ENCODE measurements around the gene KAT8. TPM values are rescaled to one million over a fixed set of nuclear protein-coding genes. Genes with fewer than 3 reads are reported as not detected.

KAT8 gene
- polyA plus RNA-seq, 3 donors, result 34.5 to 136 (median 42.0) TPM

DNA sequence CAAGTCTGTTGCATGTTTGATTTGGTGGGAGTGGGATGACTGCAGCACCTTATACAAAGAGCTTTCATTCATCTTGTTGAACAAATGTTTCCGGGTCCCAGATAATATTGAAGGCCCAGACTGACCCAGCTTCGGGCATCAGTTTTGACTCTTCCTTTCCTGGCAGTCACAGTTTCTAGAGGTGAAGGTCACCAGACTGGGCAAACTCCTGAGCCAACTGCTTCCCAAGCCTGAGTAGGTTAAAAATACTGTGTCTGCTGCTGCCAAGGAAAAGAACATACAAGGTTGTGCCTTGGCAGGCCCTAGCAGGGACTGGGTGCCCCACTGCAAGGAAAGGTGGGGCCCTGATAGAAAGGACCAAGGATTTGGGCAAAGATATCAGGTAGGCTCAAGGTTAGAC, 4.8 kb upstream of the KAT8 start:
- Histone ChIP-seq H4K20me1 (ENCODE audit: insufficient read depth, low read length) (peaks cover 8% of the 10 kb centered on the region), H3K4me3 (replicated peaks in 1 of 3; ENCODE audit: low read depth in 2 of 3, low read length in 3 of 3) (peak overlapping the region in 1 of 3 experiments; percentile 61), H3K9me3 (replicated peaks in 1 of 2; ENCODE audit: control insufficient read depth in 1 of 2, insufficient read depth in 1 of 2, low read length in 2 of 2) (no peaks in the 10 kb centered on the region), H3K27me3 (ENCODE audit: control insufficient read depth in 2 of 2, insufficient read depth in 2 of 2, low read length in 2 of 2) (no peaks in the 10 kb centered on the region), H2AFZ (ENCODE audit: insufficient read depth, low read depth, low read length, poor library complexity, severe bottlenecking) (no peak overlapping the region), H3K79me2 (ENCODE audit: insufficient read depth, low read length) (peaks cover 58% of the 10 kb centered on the region), H3K9ac (ENCODE audit: insufficient read depth, low read length, poor library complexity, severe bottlenecking) (no peak overlapping the region), H3K4me2 (replicated peaks; ENCODE audit: extremely low read depth, low read length, poor library complexity, severe bottlenecking) (peak overlapping the region; percentile 64), H3K36me3 (replicated peaks in 1 of 2; ENCODE audit: control insufficient read depth in 1 of 2, insufficient read depth in 2 of 2, low read length in 2 of 2) (peaks cover 34 to 38% of the 10 kb centered on the region in 2 donors), H3K27ac (ENCODE audit: low read depth in 1 of 2, low read length in 2 of 2) (peak overlapping the region; percentile 89 to 98), H3K4me1 (ENCODE audit: control insufficient read depth in 1 of 2, insufficient read depth in 2 of 2, low read length in 2 of 2) (peaks cover 69 to 81% of the 10 kb centered on the region in 2 donors)
- H3K27ac Mint-ChIP-seq, result peak overlapping the region; percentile 94 to 100 (median 98)
- TF ChIP-seq, protein P1, sequence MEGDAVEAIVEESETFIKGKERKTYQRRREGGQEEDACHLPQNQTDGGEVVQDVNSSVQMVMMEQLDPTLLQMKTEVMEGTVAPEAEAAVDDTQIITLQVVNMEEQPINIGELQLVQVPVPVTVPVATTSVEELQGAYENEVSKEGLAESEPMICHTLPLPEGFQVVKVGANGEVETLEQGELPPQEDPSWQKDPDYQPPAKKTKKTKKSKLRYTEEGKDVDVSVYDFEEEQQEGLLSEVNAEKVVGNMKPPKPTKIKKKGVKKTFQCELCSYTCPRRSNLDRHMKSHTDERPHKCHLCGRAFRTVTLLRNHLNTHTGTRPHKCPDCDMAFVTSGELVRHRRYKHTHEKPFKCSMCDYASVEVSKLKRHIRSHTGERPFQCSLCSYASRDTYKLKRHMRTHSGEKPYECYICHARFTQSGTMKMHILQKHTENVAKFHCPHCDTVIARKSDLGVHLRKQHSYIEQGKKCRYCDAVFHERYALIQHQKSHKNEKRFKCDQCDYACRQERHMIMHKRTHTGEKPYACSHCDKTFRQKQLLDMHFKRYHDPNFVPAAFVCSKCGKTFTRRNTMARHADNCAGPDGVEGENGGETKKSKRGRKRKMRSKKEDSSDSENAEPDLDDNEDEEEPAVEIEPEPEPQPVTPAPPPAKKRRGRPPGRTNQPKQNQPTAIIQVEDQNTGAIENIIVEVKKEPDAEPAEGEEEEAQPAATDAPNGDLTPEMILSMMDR (IDR thresholded peaks at IDR 0.05), result no peak
- H3K4me3 Mint-ChIP-seq, result peak overlapping the region in 1 of 2 donors; percentile 31
- WGBS (ENCODE audit: insufficient coverage), result 81% methylated on average over 2 of the region's 2 CpGs
- H3K27me3 Mint-ChIP-seq (ENCODE audit: low read depth in 3 of 3), result peaks cover 0 to 2% (median 0%) of the 10 kb centered on the region in 3 donors
- DNase-seq, result no peak
- intact Hi-C loops (cut with micrococcal nuclease), result loop anchor here (2.0 to 10.0 kb wide), 4 partner anchors 30 to 762 kb away; partner anchors contain the start of genes FUS (in 1 of the 2) and ZNF267 (in 1 of the 2)
- peaks cover 0 to 1% (median 0%) of the 10 kb centered on the region in 7 donors for H3K9me3 Mint-ChIP-seq
- H3K4me1 Mint-ChIP-seq, result peaks cover 66% of the 10 kb centered on the region
- H3K36me3 Mint-ChIP-seq, result peaks cover 36 to 42% of the 10 kb centered on the region in 2 donors

DNA sequence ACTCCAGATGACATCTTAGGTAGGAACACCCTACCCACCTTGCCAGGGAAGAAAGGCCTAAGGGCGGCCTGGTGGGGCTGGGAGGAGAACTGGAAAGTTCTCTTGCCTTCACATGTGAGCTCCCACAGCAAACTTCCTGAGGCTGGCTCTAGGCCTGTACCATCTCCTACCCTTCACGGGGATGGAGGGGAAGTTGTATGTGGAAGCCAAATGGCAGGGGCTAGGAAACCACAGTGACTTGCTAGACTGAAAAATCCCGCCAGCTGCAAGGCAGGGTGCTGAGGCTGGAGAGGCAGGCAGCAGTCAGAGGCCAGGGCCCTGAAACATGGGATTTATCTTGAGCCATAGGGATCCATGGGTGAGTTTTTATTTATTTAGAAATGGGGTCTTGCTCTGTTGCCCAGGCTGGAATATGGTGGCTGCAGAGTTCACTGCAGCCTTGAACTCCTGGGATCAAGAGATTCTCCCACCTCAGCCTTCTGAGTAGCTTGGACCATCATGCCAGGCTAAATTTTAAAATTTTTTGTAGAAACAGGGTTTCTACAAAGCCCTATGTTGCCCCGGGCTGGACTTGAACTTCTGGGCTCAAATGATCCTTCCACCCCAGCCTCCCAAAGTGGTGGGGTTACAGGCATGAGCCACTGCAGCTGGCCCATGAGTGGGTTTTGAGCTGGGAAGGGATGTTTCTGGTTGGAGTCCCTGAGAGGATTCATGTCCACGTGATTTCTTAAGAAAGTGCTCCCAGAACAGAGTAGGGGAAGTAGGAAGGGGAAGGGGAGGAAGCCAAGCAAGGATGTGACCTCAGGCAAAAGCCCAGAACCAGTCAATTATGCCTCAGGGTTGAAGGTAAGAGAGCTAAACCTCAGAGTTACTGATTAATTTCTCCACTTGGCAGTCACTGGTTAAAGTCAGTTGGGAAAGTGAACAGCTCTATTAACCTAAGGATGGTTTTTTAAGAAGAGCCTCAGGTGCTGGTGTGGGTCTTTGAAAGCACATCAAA, 4.0 kb upstream of the KAT8 start:
- Histone ChIP-seq H3K4me2 (replicated peaks; ENCODE audit: extremely low read depth, low read length, poor library complexity, severe bottlenecking) (peak overlapping the region; percentile 64), H4K20me1 (ENCODE audit: insufficient read depth, low read length) (peaks cover 8% of the 10 kb centered on the region), H3K4me1 (ENCODE audit: control insufficient read depth in 1 of 2, insufficient read depth in 2 of 2, low read length in 2 of 2) (peaks cover 70 to 80% of the 10 kb centered on the region in 2 donors), H3K9me3 (replicated peaks in 1 of 2; ENCODE audit: control insufficient read depth in 1 of 2, insufficient read depth in 1 of 2, low read length in 2 of 2) (no peaks in the 10 kb centered on the region), H3K36me3 (replicated peaks in 1 of 2; ENCODE audit: control insufficient read depth in 1 of 2, insufficient read depth in 2 of 2, low read length in 2 of 2) (peaks cover 34 to 38% of the 10 kb centered on the region in 2 donors), H3K79me2 (ENCODE audit: insufficient read depth, low read length) (peaks cover 55% of the 10 kb centered on the region), H3K4me3 (replicated peaks in 1 of 3; ENCODE audit: low read depth in 2 of 3, low read length in 3 of 3) (peak overlapping the region in 1 of 3 experiments; percentile 61), H3K9ac (ENCODE audit: insufficient read depth, low read length, poor library complexity, severe bottlenecking) (no peak overlapping the region), H3K27me3 (ENCODE audit: control insufficient read depth in 2 of 2, insufficient read depth in 2 of 2, low read length in 2 of 2) (no peaks in the 10 kb centered on the region), H3K27ac (ENCODE audit: low read depth in 1 of 2, low read length in 2 of 2) (peak overlapping the region; percentile 89 to 98), H2AFZ (ENCODE audit: insufficient read depth, low read depth, low read length, poor library complexity, severe bottlenecking) (no peak overlapping the region)
- WGBS (ENCODE audit: insufficient coverage), result 0% methylated on average over 2 of the region's 5 CpGs
- H3K4me1 Mint-ChIP-seq, result peaks cover 67% of the 10 kb centered on the region
- peak; percentile 77 to 95 (median 87) for DNase-seq
- peaks cover 0 to 2% (median 0%) of the 10 kb centered on the region in 3 donors for H3K27me3 Mint-ChIP-seq (ENCODE audit: low read depth in 3 of 3)
- intact Hi-C loops (cut with micrococcal nuclease), result loop anchor here (2.0 to 10.0 kb wide), 4 partner anchors 29 to 761 kb away; partner anchors contain the start of genes FUS (in 1 of the 2) and ZNF267 (in 1 of the 2)
- peak overlapping the region; percentile 45 to 65 for H3K4me3 Mint-ChIP-seq
- TF ChIP-seq, protein P1 (IDR thresholded peaks at IDR 0.05), result no peak
- H3K36me3 Mint-ChIP-seq, result peaks cover 36 to 42% of the 10 kb centered on the region in 2 donors
- peak overlapping the region; percentile 94 to 100 (median 98) for H3K27ac Mint-ChIP-seq
- H3K9me3 Mint-ChIP-seq, result peaks cover 0 to 3% (median 0%) of the 10 kb centered on the region in 7 donors
